ENCODE measurements around the gene PPP1R7. TPM values are rescaled to one million over a fixed set of nuclear protein-coding genes. Genes with fewer than 3 reads are reported as not detected.

PPP1R7 gene
- polyA plus RNA-seq, 1 donor from 2014 or later = 59.3 TPM

GRCh38 chr2:241133436-241133820 is 16.8 kb upstream of the PPP1R7 start:
- no peaks in the 10 kb centered on the region for H3K9me2 ChIP-seq (ENCODE audit: insufficient read depth, low read length)
- H3K27ac ChIP-seq (ENCODE audit: low read length) = no peak overlapping the region
- no peaks in the 10 kb centered on the region for H3K79me2 ChIP-seq (replicated peaks; ENCODE audit: insufficient read depth, low read length)
- no peak for TF ChIP-seq EP300 (conservative IDR thresholded peaks at IDR 0.05; ENCODE audit: poor library complexity, severe bottlenecking)
- no peak for TF ChIP-seq SMC3 (conservative IDR thresholded peaks at IDR 0.05; ENCODE audit: poor library complexity)
- no peak for TF ChIP-seq REST (IDR thresholded peaks at IDR 0.05; ENCODE audit: borderline replicate concordance)
- no peak for TF ChIP-seq CTCF (IDR thresholded peaks at IDR 0.05; ENCODE audit: poor library complexity, severe bottlenecking)
- TF ChIP-seq RAD21 (conservative IDR thresholded peaks at IDR 0.05) = no peak
- TF ChIP-seq POLR2AphosphoS5 (IDR thresholded peaks at IDR 0.05) = no peak
- no peak for TF ChIP-seq TAF1 (IDR thresholded peaks at IDR 0.05; ENCODE audit: low read depth)
- no peak for TF ChIP-seq EZH2 (IDR thresholded peaks at IDR 0.05; ENCODE audit: borderline replicate concordance, insufficient read depth, low read length, poor library complexity, severe bottlenecking)
- no peak for TF ChIP-seq MXI1 (conservative IDR thresholded peaks at IDR 0.05; ENCODE audit: poor library complexity, severe bottlenecking)
- no peaks in the 10 kb centered on the region for H4K20me1 ChIP-seq (ENCODE audit: insufficient read depth)
- no peaks in the 10 kb centered on the region for H3K27me3 ChIP-seq (ENCODE audit: insufficient read depth, low read depth, low read length)
- H3K9ac ChIP-seq (ENCODE audit: low read length) = no peak overlapping the region
- H3F3A ChIP-seq (ENCODE audit: insufficient read depth, low read length, poor library complexity, severe bottlenecking) = no peaks in the 10 kb centered on the region
- no peaks in the 10 kb centered on the region for H3K36me3 ChIP-seq (ENCODE audit: insufficient read depth, low read length)
- no peak overlapping the region for H3K4me3 ChIP-seq (ENCODE audit: low read length)
- H2AFZ ChIP-seq (ENCODE audit: low read depth, low read length) = no peak overlapping the region
- H3K9me3 ChIP-seq (ENCODE audit: low read length) = no peaks in the 10 kb centered on the region
- H3K4me2 ChIP-seq (ENCODE audit: low read length) = no peak overlapping the region

GRCh38 chr2:241134711-241135110 is 15.6 kb upstream of the PPP1R7 start:
- H3K9me2 ChIP-seq (ENCODE audit: insufficient read depth, low read length) = no peaks in the 10 kb centered on the region
- no peaks in the 10 kb centered on the region for H3K27me3 ChIP-seq (ENCODE audit: insufficient read depth, low read depth, low read length)
- no peaks in the 10 kb centered on the region for H3F3A ChIP-seq (ENCODE audit: insufficient read depth, low read length, poor library complexity, severe bottlenecking)
- no peak overlapping the region for H2AFZ ChIP-seq (ENCODE audit: low read depth, low read length)
- no peak overlapping the region for H3K4me3 ChIP-seq (ENCODE audit: low read length)
- no peaks in the 10 kb centered on the region for H3K9me3 ChIP-seq (ENCODE audit: low read length)
- H3K36me3 ChIP-seq (ENCODE audit: insufficient read depth, low read length) = no peaks in the 10 kb centered on the region
- no peak overlapping the region for H3K27ac ChIP-seq (ENCODE audit: low read length)
- H4K20me1 ChIP-seq (ENCODE audit: insufficient read depth) = no peaks in the 10 kb centered on the region
- H3K9ac ChIP-seq (ENCODE audit: low read length) = no peak overlapping the region
- H3K4me2 ChIP-seq (ENCODE audit: low read length) = no peak overlapping the region
- no peaks in the 10 kb centered on the region for H3K79me2 ChIP-seq (replicated peaks; ENCODE audit: insufficient read depth, low read length)
- TF ChIP-seq CTCF (IDR thresholded peaks at IDR 0.05; ENCODE audit: poor library complexity, severe bottlenecking) (no peak), RAD21 (conservative IDR thresholded peaks at IDR 0.05) (no peak), SMC3 (conservative IDR thresholded peaks at IDR 0.05; ENCODE audit: poor library complexity) (no peak), EZH2 (IDR thresholded peaks at IDR 0.05; ENCODE audit: borderline replicate concordance, insufficient read depth, low read length, poor library complexity, severe bottlenecking) (no peak), REST (IDR thresholded peaks at IDR 0.05; ENCODE audit: borderline replicate concordance) (no peak), EP300 (conservative IDR thresholded peaks at IDR 0.05; ENCODE audit: poor library complexity, severe bottlenecking) (no peak), POLR2AphosphoS5 (IDR thresholded peaks at IDR 0.05) (no peak), MXI1 (conservative IDR thresholded peaks at IDR 0.05; ENCODE audit: poor library complexity, severe bottlenecking) (no peak), TAF1 (IDR thresholded peaks at IDR 0.05; ENCODE audit: low read depth) (no peak)

Data from neural cell (in vitro differentiated cells).